ENCODE data around the gene C7orf57. TPM values are rescaled to one million over a fixed set of nuclear protein-coding genes. Genes with fewer than 3 reads are reported as not detected.
"Not testable (repeated sequence)": the region's sequence is repeated elsewhere in the genome, so short reads cannot be mapped to it uniquely, and the experiment has no call there.

The C7orf57 gene
- total RNA-seq, 1 experiment from 2014 or later, result 0.15 TPM

GRCh38 chr7:47988496-47989386 is 46.6 kb upstream of the C7orf57 start:
- no peak overlapping the region for H3K27ac ChIP-seq (ENCODE audit: low read depth, low read length)
- RAD21 ChIA-PET (ENCODE audit: low non-redundant PET in 1 of 2, low total read pairs in 2 of 2, uncharacterized antibody in 2 of 2, unreplicated experiment in 2 of 2), result no interaction called here
- no peaks in the 10 kb centered on the region for H3K27me3 ChIP-seq (ENCODE audit: insufficient read depth, low read length)
- POLR2A ChIA-PET, result interaction anchor here (0.8 to 1.2 kb wide), 3 partner anchors 11 to 104 kb away, joined by 5 to 6 read pairs (median 5); partner anchors contain the start of gene UPP1
- H3K9ac ChIP-seq (ENCODE audit: low read length), result no peak overlapping the region
- no TSS peak for BruUV-seq (replicated peaks)
- H2AFZ ChIP-seq (ENCODE audit: low read depth, low read length, poor library complexity, severe bottlenecking), result no peak overlapping the region
- H3K4me2 ChIP-seq (ENCODE audit: low read length), result no peak overlapping the region
- no peaks in the 10 kb centered on the region for H3K9me3 ChIP-seq (ENCODE audit: control insufficient read depth in 1 of 2, insufficient read depth in 1 of 2, low read depth in 1 of 2, low read length in 2 of 2)
- ATAC-seq, result peak; percentile 83
- intact Hi-C loops (cut with micrococcal nuclease), result no loop called here
- no peak for TF ChIP-seq POLR2A (IDR thresholded peaks at IDR 0.05; ENCODE audit: borderline replicate concordance, extremely low read depth, insufficient read depth, insufficient read length)
- TF ChIP-seq RAD21 (IDR thresholded peaks at IDR 0.05; ENCODE audit: low read depth), result peak; percentile 26; the same call in 1 of the 2 replicates
- peak in 2 of 3 experiments; percentile 66 to 74; a peak in 4 of 6 replicates for TF ChIP-seq CTCF (IDR thresholded peaks at IDR 0.05 in 2 of 3, conservative IDR thresholded peaks at IDR 0.05 in 1 of 3; ENCODE audit: borderline replicate concordance in 1 of 3, insufficient read depth in 1 of 3, low read depth in 2 of 3, low read length in 2 of 3)
- H3K4me1 ChIP-seq (ENCODE audit: control insufficient read depth in 1 of 2, insufficient read depth in 2 of 2, low read length in 2 of 2), result peaks cover 2 to 5% of the 10 kb centered on the region in 2 experiments; a peak in 2 of 4 replicates
- DNase-seq (ENCODE audit: low read depth, low spot score), result no peak
- no peaks in the 10 kb centered on the region for H3K36me3 ChIP-seq (ENCODE audit: control insufficient read depth in 1 of 2, insufficient read depth in 2 of 2, low read length in 2 of 2)
- no peaks in the 10 kb centered on the region for H4K20me1 ChIP-seq (ENCODE audit: insufficient read depth)
- H3K9me2 ChIP-seq (ENCODE audit: insufficient read depth), result no peaks in the 10 kb centered on the region
- H3K4me3 ChIP-seq (replicated peaks in 1 of 2; ENCODE audit: low read depth in 1 of 2, low read length in 2 of 2), result no peak overlapping the region
- CTCF ChIA-PET, result interaction anchor here (1.0 to 2.0 kb wide), 3 partner anchors 12 to 121 kb away, joined by 3 to 12 read pairs (median 4); no protein-coding TSS in a partner anchor
- H3K79me2 ChIP-seq (ENCODE audit: insufficient read depth, low read length), result no peaks in the 10 kb centered on the region

GRCh38 chr7:47989607-47990400 is 45.5 kb upstream of the C7orf57 start:
- H3K4me3 ChIP-seq (replicated peaks in 1 of 2; ENCODE audit: low read depth in 1 of 2, low read length in 2 of 2); ATAC-seq; intact Hi-C loops (cut with micrococcal nuclease); H3K9ac ChIP-seq (ENCODE audit: low read length); DNase-seq (ENCODE audit: low read depth, low spot score); H4K20me1 ChIP-seq (ENCODE audit: insufficient read depth); H3K4me2 ChIP-seq (ENCODE audit: low read length); H3K27ac ChIP-seq (ENCODE audit: low read depth, low read length); H3K9me2 ChIP-seq (ENCODE audit: insufficient read depth); H2AFZ ChIP-seq (ENCODE audit: low read depth, low read length, poor library complexity, severe bottlenecking); BruUV-seq (replicated peaks); H3K27me3 ChIP-seq (ENCODE audit: insufficient read depth, low read length); H3K79me2 ChIP-seq (ENCODE audit: insufficient read depth, low read length); H3K36me3 ChIP-seq (ENCODE audit: control insufficient read depth in 1 of 2, insufficient read depth in 2 of 2, low read length in 2 of 2); H3K4me1 ChIP-seq (ENCODE audit: control insufficient read depth in 1 of 2, insufficient read depth in 2 of 2, low read length in 2 of 2); H3K9me3 ChIP-seq (ENCODE audit: control insufficient read depth in 1 of 2, insufficient read depth in 1 of 2, low read depth in 1 of 2, low read length in 2 of 2); RAD21 ChIA-PET (ENCODE audit: low non-redundant PET in 1 of 2, low total read pairs in 2 of 2, uncharacterized antibody in 2 of 2, unreplicated experiment in 2 of 2): not testable (repeated sequence)
- ChIA-PET CTCF (interaction anchor here (1.4 to 2.0 kb wide), 2 partner anchors 103 to 120 kb away, joined by 3 to 12 read pairs; no protein-coding TSS in a partner anchor), POLR2A (interaction anchor here (1.2 kb wide), 1 partner anchor 10 kb away, joined by 6 read pairs; no protein-coding TSS in a partner anchor)

All from HCT116 (cell line).